Dermis microvascular lymphatic vessel endothelial cell (primary cell): ENCODE data around the gene AP1G1. TPM values are rescaled to one million over a fixed set of nuclear protein-coding genes. Genes with fewer than 3 reads are reported as not detected.
"Not testable (repeated sequence)": the region's sequence is repeated elsewhere in the genome, so short reads cannot be mapped to it uniquely, and the experiment has no call there.

Experiments
- DNase-seq, 2 donors: peaks; one replicate each; pipeline versions ENCODE4 v3.0.0 to v3.0.0-alpha.2; 2010; ENCODE audit warnings: low read depth in 2 of 2
- total RNA-seq: library from RNA; depleted of rRNA; stranded (reverse); fragments of >200 nt; gene quantifications from 2 replicates; pipeline ENCODE4 v1.2.1, GENCODE V29; 2014

The AP1G1 gene
- total RNA-seq = 45.1 and 53.7 TPM in 2 replicates

DNA sequence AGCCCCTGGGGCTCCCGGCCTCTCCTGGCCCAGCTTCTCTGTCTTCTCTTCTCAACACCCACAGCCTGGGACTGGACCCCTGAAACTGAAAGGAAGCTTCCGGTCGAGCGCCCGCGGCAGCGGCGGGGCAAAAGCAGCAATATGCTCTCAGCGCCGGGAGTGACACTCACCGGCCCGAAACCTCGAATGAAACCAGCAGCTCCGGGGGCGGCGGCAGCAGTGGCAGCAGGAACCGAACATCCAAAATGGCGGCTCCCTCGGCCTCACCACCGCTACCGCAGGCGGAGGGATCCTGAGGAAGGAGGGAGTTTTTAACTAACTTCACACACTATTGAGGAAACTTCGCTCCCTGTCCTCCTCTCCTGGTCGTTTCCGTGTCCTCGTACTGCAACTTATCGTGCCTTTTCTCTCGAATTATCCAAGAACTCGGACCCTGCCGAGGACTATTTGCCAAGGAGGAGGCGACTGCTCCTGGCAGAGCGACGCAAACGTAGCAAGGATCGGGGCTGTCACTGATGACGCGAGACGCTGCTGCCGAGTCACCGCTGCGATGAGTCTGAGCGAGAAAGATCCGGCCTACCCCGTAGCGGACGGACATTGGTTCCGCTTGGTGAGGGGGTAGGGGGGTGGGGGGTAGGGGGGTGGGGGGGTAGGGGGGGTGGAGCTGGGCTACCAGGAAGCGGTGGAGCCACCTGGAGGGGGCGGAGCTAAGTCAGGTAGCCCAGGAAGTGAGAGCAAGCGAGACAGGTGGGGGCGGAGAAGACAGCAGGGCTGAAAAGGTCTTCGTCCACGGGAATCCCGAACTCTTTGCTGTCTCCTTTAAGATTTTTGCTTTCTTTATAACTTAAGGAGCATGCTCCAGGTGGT is at the start of gene AP1G1:
Gene AP1G1, minus strand, starts transcription at position 242 of the 867 bp plus-strand sequence. CDS start 19,355 bp downstream, outside the sequence.
- DNase-seq = peak; percentile 99

DNA sequence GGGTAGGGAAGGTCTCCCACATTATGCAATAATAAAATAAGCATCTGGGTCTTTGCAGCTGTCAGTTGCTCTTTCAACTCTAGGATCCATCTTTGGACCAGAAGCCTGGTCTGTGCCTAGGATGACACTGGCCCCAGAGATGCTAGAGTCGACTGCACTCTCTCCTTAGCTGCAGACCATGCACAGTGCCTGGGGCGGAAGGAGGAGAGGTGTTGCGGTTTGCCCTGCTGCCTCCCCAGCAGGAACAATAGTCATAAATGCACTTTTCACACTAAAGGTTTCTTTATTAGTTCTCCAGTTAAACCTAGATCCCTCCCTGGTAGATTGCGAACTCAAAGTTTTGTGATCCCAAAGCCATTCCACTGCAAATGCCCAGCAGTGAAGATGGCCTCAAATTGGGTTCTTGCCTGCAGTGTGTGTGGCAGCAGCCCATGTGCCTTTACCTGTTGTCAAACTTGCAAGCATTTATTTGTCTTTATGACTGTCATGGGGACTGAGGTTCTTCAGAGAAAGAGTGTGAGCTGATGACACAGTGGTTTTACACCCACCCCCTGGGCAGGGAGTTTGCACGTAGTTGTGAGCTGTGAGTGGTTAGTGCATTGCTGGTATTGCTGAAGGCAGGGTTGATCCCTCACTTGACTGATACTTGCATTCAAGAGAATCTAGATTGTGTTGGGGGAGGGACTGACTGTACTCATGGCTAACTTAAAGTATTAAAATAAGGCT is 47.5 kb upstream of the AP1G1 start:
- no peak for DNase-seq

- no peak for DNase-seq
Measured at GRCh38 chr16:71854369-71854948, 45.8 kb upstream of the AP1G1 start.

GRCh38 chr16:71853413-71853812 is 44.8 kb upstream of the AP1G1 start:
- DNase-seq = no peak

DNA sequence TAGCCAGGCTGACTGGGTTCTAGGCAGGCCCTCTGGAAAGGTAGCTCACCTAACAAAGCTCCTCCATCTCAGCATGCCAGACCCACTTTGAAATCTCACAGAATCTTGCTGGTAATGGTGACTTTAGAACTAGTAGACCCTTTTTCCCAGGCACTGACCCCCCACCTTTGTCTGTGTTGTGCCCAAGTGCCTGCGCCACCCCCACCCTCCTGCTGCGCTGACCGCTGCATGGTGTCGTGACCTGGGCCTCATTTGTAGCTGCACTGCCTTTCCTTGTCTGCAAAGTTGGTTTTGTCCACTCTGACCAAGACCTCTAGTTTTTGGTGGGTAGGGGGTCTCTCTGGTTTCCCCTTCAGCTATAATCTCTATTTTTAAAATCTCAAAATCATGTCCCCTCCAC is 43.9 kb upstream of the AP1G1 start:
- no peak for DNase-seq

DNA sequence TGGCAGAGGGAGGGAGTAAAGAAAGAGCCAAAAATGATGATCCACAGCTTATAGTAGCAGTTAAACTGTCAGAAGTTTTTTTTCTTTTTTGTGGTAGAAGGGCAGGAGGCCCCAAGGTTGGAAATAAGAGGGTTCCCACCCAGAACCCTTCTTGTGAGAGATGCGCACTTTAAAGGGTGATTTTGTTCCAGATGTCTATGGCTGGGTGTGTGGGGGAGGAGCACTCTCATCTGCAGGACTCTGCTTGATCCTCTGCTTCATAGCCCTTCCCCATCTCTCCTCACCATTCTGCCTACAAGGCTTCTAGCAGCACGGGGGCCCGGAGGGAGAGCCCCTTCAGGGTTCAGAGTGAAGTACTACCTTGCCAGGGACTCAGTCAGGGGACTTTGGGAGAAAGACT is 43.5 kb upstream of the AP1G1 start:
- no peak for DNase-seq

GRCh38 chr16:71851746-71852145 is 43.1 kb upstream of the AP1G1 start:
- no peak for DNase-seq

- no peak for DNase-seq
Measured at GRCh38 chr16:71848622-71849021, 40.0 kb upstream of the AP1G1 start.

DNA sequence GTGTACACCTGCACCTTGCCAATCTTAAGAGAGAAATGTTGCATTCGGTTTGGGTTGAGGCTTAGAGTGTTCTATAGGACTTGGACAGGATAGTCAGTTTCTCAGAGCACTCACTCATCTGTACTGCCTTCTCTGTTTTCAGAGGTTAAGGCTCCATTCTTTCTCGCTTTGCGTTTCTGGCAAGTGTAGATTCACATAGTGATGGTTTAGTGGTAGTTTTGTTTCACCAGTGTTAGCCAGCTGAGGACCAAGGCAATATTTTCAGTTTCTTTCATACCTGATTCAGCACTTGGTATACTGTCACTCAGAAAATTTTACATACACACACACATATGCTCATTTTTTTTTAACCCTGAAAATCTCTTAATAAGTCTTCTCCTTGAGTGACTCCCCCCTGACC is 38.5 kb upstream of the AP1G1 start:
- DNase-seq = no peak

- peak in 1 of 2 donors; percentile 9 for DNase-seq
Measured at GRCh38 chr16:71846431-71846830, 37.8 kb upstream of the AP1G1 start.

- peak; percentile 55 to 85 for DNase-seq
Measured at GRCh38 chr16:71845639-71846430, 37.2 kb upstream of the AP1G1 start, which contains the start of gene ATXN1L. TSS of gene ATXN1L (plus strand) at chr16:71845976. CDS start at chr16:71849741, 3,765 bp downstream.

GRCh38 chr16:71843572-71843971 is 34.9 kb upstream of the AP1G1 start:
- DNase-seq = no peak

DNA sequence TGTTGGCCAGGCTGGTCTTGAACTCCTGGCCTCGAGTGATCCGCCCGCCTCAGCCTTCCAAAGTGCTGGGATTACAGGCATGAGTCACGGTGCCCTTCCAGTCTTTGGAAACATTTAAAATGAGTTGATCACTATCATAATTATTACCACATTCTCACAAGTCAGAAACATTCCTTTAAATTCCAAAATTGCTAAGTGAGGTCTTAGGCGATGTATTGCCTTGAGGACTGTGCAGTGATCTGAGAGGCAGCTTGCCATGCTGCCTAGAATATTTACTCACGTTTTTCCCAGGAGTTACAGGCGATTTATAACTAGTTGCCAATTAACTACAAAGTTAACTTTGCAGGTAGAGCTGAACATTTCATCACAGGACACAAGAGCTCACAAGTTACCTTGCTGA is 31.4 kb upstream of the AP1G1 start:
- no peak for DNase-seq

DNA sequence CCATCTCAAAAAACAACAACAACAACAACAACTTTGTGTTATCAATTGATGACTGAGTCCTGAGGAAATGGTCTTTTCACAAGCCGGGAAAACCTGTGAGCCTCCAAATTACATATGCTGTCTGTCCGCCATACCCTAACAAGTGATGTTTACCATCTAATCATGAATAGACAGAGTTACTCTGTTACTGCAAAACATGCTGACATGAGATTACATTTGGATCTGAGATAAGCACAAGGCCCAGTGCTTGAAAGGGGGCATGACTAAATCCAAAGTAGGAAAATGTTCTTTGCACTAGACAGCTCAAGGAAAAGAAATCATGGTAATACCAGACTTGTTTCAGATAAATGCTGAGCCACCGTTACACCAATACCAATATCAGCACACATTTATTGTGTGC is 28.5 kb upstream of the AP1G1 start:
- no peak for DNase-seq

- no peak for DNase-seq
Measured at GRCh38 chr16:71834291-71834690, 25.7 kb upstream of the AP1G1 start.

DNA sequence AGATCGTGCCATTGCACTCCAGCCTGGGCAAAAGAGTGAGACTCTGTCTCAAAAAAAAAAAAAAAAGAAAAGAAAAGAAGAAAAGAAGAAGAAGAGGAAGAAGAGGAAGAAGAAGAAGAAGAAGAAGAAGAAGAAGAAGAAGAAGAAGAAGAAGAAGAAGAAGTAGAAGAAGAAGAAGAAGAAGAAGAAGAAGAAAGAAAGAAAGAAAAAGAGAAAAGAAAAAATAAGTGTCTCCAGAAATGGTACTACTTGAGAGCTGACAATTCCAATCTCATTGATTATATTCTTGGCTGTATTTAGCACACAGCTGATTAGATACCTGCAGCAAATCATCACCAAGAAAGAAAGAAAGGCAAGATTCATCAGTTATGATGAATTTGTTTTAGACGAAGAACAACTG is 23.5 kb upstream of the AP1G1 start:
- not testable (repeated sequence) for DNase-seq

GRCh38 chr16:71831698-71832097 is 23.1 kb upstream of the AP1G1 start:
- not testable (repeated sequence) for DNase-seq

GRCh38 chr16:71830359-71830758 is 21.7 kb upstream of the AP1G1 start:
- no peak for DNase-seq

DNA sequence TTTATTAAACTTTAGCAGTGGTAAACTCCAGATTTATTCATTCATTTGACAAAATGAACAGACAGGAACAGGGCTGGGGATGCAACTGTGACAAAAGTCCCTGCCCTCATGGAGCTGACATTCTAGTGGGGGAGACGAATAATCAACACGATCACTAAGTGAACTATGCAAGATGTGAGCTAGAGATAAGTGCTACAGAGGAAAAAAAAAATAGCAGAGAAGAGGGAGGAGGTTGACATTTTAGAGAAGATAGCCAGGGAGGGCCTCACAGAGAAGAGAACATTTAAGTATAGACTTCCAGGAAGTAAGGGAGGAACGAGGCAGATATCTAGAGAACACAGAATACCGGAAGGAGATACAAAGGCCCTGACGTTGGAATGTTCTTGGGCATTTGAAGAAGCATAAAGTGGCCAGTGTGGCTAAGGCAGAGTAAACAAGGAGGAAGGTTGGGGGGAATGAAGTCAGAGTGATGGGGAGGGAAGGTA is 17.9 kb upstream of the AP1G1 start:
- no peak for DNase-seq

- not testable (repeated sequence) for DNase-seq
Measured at GRCh38 chr16:71817155-71817500, 8.5 kb upstream of the AP1G1 start.

- DNase-seq = peak; percentile 35 to 55
Measured at GRCh38 chr16:71811261-71811803, 2.7 kb upstream of the AP1G1 start.
